HT1080 (cell line): ENCODE measurements around the gene LCAT. TPM values are rescaled to one million over a fixed set of nuclear protein-coding genes. Genes with fewer than 3 reads are reported as not detected.
A peak's percentile ranks its signal among the peaks of the same experiment; 100 is the strongest.

Experiments used
- DNase-seq: peaks from one replicate; pipeline ENCODE4 v3.0.0-alpha.2; 2015; ENCODE audit warnings: low read depth
- total RNA-seq: library from RNA; depleted of rRNA; stranded (reverse); fragments of >200 nt; shearing (Covaris generic); gene quantifications from 2 replicates; pipeline ENCODE4 v1.2.3, GENCODE V29; 2014

Gene LCAT
- total RNA-seq, 1 experiment from 2014 or later = 3.5 TPM

GRCh38 chr16:67969254-67970039 is 25.5 kb upstream of the LCAT start:
- no peak for DNase-seq

DNA sequence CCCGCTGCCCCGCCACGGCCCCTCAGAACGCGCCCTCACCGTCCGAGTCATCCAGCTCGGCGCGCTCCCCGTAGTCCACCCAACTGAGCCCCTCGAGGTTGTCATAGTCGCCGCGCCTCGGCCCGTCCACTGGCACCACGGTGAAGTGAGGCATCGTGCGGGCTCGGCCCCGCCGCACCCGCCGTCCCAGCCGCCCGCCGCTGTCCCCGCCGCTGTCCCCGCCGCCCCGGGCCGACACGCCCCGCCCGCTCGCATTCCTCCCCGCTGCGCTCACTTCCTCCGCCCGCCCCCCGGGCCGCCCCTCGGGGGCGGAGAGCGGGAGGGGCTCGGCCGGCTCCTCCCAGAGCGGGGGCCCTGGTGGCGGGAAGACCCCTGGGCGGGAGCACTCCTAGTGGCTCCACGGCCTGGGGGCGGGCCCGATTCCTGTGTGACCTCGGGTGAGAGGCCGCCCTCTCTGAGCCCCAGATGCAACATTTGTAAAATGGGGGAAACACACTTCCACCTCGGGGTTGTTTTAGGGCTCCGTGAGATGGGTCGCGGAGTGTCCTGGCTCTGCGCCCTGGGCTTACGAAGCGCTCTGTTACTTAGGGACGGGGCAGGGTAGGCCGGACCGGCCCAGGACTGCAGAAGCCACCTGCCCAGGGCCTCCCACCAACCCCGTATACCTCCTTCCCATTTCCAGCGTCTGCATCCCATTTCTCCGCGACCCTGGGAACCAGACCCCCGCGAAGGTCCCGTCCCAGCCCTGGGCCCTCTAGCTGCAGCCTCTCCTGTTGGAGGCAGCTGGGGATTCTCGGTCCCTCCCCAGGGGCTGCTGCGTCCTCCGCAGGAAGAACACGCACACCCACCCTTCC is 24.7 kb upstream of the LCAT start, which contains the start of gene SLC12A4:
TSS of gene SLC12A4 (minus strand) at position 238 of the 854 bp plus-strand sequence. CDS start at position 154, 84 bp downstream.
- peak; percentile 66 for DNase-seq

DNA sequence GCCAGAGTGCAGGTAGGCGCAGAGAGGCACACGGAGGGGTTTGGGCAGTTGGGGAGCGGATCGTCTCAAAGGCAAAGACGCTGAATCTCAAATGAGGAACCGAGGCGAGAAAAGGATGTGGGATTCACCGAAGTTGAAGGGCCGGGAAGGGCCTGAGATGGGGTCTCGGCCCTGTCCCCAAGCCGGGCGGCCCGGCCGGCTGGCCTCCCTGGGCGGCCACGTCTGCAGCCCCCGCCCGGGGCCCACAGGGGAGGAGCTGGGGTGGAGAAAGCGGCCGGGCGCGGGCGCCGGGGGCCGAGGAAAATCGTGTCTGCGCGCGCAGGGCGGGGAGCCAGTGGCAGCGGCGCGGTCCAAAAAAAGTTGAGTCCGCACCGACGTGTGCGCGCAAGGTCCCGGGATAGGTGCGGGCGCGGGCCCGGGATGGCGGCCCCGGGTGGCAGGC is 24.1 kb upstream of the LCAT start:
- DNase-seq = no peak

- peak; percentile 47 for DNase-seq
Measured at GRCh38 chr16:67967183-67967957, 23.4 kb upstream of the LCAT start.

GRCh38 chr16:67966549-67967182 is 22.7 kb upstream of the LCAT start:
- DNase-seq = peak; percentile 41

DNA sequence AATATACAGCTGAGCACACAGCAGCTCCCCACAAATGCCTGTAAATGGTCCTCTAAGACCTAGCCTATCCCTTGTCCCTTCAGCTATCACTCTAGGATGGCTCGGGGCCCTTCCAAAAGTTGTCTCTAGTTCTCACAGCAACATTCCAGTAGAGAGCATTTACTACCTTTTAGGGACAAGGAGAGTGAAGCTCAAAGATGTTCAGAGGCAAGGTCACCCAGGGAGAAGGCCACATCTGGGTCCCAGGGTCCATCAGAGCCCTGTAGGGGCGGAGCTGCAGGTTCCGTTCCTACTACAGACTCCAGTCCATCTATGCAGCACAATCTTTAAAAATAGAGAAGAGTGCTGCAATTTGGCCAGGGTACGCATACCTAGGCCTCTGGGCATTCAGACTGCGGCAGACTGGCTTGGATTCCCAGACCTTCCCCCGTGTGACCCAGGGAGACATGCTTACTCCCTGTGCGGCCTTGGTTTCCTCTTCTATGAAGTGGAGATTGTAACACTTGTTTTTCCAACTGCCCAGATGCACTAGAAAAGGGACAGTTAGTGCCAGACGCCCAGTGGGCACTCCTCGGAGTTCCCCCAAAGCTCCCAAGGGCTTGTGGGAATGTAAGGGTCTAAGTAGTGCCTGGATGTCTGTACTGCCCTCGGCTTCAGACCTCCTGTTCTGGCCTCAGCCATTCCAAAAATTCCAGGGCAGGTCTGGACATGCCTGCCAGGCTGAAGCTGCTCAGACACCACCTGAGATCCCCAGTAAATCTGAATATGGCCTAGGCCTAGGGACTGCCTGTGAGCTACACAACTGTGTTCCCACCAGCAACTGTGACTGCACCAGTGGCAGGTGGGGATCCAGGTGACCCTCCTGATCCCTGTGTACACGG is 22.0 kb upstream of the LCAT start:
- no peak for DNase-seq

GRCh38 chr16:67964477-67965131 is 20.7 kb upstream of the LCAT start:
- no peak for DNase-seq

GRCh38 chr16:67963662-67964321 is 19.9 kb upstream of the LCAT start:
- DNase-seq = no peak

DNA sequence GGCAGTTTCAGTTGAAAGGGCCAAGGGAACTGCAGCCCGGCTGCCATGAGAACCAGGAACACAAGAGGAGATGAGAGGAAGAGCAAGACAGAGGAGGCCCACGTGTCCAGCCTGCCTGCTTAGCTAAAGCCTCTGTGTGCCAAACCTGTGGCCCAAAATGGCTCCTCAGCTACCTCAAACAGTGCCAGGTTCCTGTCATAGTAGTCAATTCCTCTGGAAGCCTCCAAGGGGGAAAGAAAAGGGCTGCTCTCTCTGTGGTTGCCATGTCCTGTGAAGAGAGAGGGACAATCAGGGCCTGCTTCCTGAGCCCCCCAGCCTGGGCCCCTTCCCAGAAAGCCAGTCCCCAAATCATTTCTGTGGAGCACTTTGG is 19.4 kb upstream of the LCAT start:
- DNase-seq = no peak

- no peak for DNase-seq
Measured at GRCh38 chr16:67962135-67962534, 18.2 kb upstream of the LCAT start.

DNA sequence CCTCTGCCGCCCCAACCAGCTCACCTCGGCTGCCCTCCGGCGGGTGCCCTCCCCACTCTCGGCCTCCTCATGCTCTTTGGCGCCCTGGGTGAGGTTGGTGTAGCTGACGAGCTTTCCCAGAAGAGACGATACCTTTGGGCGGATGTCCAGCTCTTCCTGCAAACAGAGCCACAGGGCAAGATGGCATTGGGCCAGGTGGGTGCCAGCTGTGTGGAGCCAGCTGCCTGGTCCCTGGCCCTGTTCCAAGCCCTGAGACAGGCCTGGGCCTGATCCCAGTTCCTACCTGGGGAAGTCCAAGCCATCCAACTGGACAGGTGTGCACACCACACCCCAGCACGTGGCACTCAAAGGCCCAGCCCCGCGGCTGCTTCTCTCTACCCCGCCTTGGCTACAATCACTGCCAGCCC is 17.6 kb upstream of the LCAT start:
- DNase-seq = no peak

DNA sequence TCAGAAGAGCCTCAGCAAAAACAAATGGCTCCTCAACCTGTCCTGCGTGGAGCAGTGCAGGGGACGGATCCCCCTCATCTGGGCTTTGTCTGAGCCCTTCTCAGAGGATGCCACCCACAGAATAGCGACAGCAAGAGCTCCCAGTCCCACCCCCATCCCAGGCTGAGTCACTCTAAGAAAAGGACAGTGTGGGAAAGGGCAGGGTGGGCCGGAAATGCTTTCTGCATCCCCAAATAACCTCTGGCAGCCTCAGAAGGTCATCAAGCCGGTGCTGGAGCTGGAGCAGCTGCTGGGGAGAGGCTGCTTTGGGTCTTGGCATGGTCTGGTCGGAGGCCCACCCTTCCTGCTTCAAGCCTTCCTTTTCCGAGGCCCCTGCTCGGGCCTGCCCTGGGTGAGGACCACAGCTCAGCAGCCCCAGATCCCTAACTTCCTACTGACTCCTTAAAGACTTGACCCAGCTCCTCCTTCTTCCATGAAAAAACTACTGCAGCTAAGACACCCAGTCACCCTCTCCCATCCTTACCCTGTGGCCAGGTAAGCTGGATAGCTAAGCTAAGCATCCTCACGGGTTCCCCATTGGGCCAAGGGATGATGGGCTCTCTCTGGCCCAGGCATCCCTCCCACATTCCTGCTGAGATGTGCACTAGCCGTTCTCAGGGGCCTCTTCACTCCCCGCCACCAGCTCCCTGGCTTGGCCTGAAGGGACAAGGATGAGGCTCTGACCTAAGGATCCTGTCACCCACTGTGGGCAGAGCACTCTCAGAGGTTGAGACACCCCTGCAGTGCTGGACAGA is 15.8 kb upstream of the LCAT start:
- DNase-seq = peak; percentile 75

GRCh38 chr16:67957622-67958021 is 13.7 kb upstream of the LCAT start:
- DNase-seq = no peak

DNA sequence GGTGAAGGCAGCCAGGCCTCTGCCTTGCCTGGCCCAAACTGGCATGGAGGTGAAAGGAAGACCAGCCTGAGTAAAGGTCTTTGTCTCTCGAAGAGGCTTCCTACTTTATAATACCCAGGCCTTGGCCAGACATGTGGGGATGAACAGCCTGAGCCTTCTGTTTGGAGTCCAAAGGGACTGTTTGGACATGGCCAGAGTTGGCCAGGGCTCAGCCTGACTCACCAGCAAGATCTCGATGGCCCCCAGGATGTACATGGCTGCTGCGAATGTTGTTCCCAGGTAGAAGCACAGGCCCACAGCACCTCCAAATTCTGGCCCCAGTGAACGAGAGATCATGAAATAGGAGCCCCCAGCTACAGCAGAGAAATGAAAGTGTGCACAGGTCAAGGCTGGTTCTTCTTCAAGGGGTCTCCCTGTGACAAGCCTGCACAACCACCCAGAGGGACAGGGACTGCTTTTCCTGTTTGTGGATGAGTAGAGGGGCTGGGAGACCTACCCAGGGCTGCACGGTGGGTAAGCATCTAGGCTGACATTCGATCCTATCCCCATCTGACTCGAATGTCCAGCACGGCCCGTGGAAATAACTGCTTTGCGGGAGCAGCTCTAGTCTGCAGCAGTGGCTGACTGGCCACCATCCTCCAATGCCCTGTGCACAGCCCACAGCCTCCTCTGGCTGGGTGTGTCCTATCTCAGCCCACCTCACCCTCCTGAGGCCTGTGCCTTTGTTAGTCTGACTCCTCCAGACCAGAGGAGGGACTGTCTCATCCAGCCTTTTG is 10.7 kb upstream of the LCAT start:
- no peak for DNase-seq

- no peak for DNase-seq
Measured at GRCh38 chr16:67953641-67954375, 9.9 kb upstream of the LCAT start.

DNA sequence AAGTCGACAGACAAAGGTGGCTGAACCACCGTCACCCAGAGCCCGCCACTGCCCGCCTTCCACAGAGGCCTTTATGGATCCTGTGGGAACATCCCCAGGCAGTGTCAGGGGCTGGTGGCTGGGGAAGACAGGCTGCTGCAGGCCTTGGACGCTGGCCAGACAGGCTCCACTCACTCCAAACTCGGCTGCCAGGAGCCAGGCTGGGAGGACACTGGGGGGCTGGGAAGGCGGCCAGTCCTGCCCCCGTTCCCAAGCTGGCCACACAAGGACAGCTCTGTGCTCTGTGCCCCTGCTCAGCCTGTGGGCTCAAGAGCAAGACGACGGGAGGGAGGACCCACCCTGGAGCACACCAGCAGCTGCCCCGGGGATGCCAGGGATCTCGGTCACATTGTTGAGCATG is 7.6 kb upstream of the LCAT start:
- DNase-seq = no peak
